Activated T-cell treated with anti-CD3 and anti-CD28 coated beads, Interleukin-2, amount 50 U/mL, for 72 hours (primary cell): ENCODE measurements around the gene ZFAND5. TPM values are rescaled to one million over a fixed set of nuclear protein-coding genes. Genes with fewer than 3 reads are reported as not detected.

Experiments used
- ATAC-seq, 2 donors: fragments of 150-1000 bp; cut with Tn5 transposase; replicated peaks in 1 of 2; 2 replicates each; pipeline ENCODE4 v1.10.0; 2021; ENCODE audit warnings: moderate library complexity in 2 of 2, mild to moderate bottlenecking in 1 of 2
- DNase-seq, 2 donors: peaks; one replicate each; pipeline ENCODE4 v3.0.0; 2021 to 2022; ENCODE audit warnings: mixed read lengths in 1 of 2
- H3K27ac Mint-ChIP-seq: one replicate; pipeline ENCODE4 v1.8.0; 2022; ENCODE audit warnings: mild to moderate bottlenecking, moderate library complexity, mixed read lengths
- H3K27me3 Mint-ChIP-seq: one replicate; pipeline ENCODE4 v1.8.0; 2022; ENCODE audit warnings: low read depth, mixed read lengths
- H3K36me3 Mint-ChIP-seq, 2 donors: one replicate each; pipeline ENCODE4 v1.8.0; 2022; ENCODE audit warnings: mixed read lengths in 2 of 2, mild to moderate bottlenecking in 1 of 2; ENCODE audit not compliant: insufficient read depth in 2 of 2
- H3K4me1 Mint-ChIP-seq: one replicate; pipeline ENCODE4 v1.8.0; 2022; ENCODE audit warnings: low read depth, mixed read lengths
- H3K4me3 Mint-ChIP-seq, 2 donors: one replicate each; pipeline ENCODE4 v1.8.0; 2022; ENCODE audit warnings: mild to moderate bottlenecking in 2 of 2, mixed read lengths in 2 of 2, moderate library complexity in 2 of 2
- H3K9me3 Mint-ChIP-seq, 2 donors: one replicate each; pipeline ENCODE4 v1.8.0; 2022; ENCODE audit warnings: mixed read lengths in 2 of 2
- total RNA-seq, 2 donors: library from RNA; stranded (reverse); gene quantifications; one replicate each; pipeline ENCODE4 v1.2.3, GENCODE V29; 2022

Gene ZFAND5
- total RNA-seq, 2 donors from 2014 or later = 116 to 117 TPM

GRCh38 chr9:72305707-72306106, 59.3 kb downstream of the ZFAND5 start:
- ATAC-seq = no peak
- peaks cover 10% of the 10 kb centered on the region for H3K4me1 Mint-ChIP-seq
- no peaks in the 10 kb centered on the region for H3K36me3 Mint-ChIP-seq
- no peaks in the 10 kb centered on the region for H3K27me3 Mint-ChIP-seq
- peaks cover 0 to 4% of the 10 kb centered on the region in 2 donors for H3K9me3 Mint-ChIP-seq
- DNase-seq = no peak
- no peak overlapping the region for H3K27ac Mint-ChIP-seq
- H3K4me3 Mint-ChIP-seq = no peak overlapping the region

GRCh38 chr9:72305102-72305546, 59.9 kb downstream of the ZFAND5 start:
- DNase-seq = peak in 1 of 2 donors; percentile 2
- Mint-ChIP-seq H3K36me3 (no peaks in the 10 kb centered on the region), H3K4me3 (peak overlapping the region; percentile 34 to 60), H3K27ac (peak overlapping the region; percentile 74), H3K9me3 (peaks cover 0 to 4% of the 10 kb centered on the region in 2 donors), H3K27me3 (no peaks in the 10 kb centered on the region), H3K4me1 (peaks cover 10% of the 10 kb centered on the region)
- ATAC-seq = peak; percentile 60 to 61

- H3K4me1 Mint-ChIP-seq = peaks cover 10% of the 10 kb centered on the region
- peak overlapping the region; percentile 74 for H3K27ac Mint-ChIP-seq
- H3K9me3 Mint-ChIP-seq = peaks cover 0 to 4% of the 10 kb centered on the region in 2 donors
- ATAC-seq (no peak), DNase-seq (no peak)
- H3K4me3 Mint-ChIP-seq = peak overlapping the region in 1 of 2 donors; percentile 60
- H3K27me3 Mint-ChIP-seq = no peaks in the 10 kb centered on the region
- no peaks in the 10 kb centered on the region for H3K36me3 Mint-ChIP-seq
Measured at GRCh38 chr9:72304538-72304937, 60.5 kb downstream of the ZFAND5 start.

Other genes with a start within 250 kb of the ZFAND5 start
- gene GDA, start 215.8 kb downstream of the ZFAND5 start, total RNA-seq = not detected
- gene TMC1, start 156.4 kb upstream of the ZFAND5 start, total RNA-seq = under 1 TPM in 1 of 2 donors, not detected in 1; 0.43 TPM